HG03521 (cell line): Measurements from ENCODE around the gene SAMD1.
"Not testable (repeated sequence)": the region's sequence is repeated elsewhere in the genome, so short reads cannot be mapped to it uniquely, and the experiment has no call there.

Experiments
- ATAC-seq: cut with Tn5 transposase; IDR thresholded peaks from one replicate; pipeline ENCODE4 v1.9.1; 2021; ENCODE audit warnings: mild to moderate bottlenecking, moderate library complexity; ENCODE audit not compliant: unreplicated experiment

The SAMD1 gene

GRCh38 chr19:14061751-14062557, 28.6 kb downstream of the SAMD1 start, which contains the start of gene PALM3:
Gene PALM3 (minus strand): TSS chr19:14062076. CDS start chr19:14061980, 96 bp downstream.
- no peak for ATAC-seq

- no peak for ATAC-seq
These were observed 29.3 kb downstream of the SAMD1 start for GRCh38 chr19:14061081-14061749.

DNA sequence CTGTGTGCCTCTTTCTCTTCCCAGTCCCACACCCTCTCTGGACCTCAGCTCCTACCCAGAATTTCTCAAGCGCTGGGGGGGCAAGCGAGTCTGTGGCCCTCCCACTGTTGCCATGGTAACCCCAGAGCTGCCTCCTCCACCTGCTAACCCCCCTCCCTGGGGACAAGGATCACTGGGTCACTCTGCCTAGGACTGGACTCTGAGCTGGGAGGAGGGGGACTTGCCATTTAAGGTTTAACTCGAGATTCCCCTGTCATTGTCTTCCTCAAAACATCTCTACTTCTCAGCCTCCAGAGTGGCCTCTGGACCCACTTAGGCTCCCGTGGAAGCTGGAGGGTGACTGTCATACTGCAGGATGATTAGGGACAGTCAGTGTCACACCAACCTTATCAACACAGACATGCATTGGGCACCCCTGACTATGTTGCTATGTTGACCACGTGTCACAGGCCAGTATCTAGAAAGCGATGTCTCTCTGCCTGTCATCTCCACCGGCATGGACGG, 30.8 kb downstream of the SAMD1 start:
- ATAC-seq = no peak

DNA sequence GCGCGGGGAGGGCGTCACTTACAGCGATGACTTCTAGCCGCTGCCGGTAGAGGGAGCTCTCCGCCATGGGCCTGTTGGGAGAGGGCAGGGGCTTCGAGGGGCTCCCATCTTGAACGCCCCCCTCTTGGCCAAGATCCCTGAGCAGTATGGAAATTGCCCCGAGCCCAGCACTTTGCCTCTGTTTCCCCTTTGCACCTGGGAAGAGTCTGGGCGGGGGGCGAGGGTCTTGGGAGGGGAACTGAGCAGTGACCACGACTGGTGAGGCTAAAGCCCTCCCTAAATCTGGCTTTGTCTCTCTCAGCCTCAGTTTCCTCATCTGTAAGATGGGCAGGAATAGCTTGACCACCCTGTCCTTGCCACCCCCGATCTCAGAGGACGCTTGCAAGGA, 31.5 kb downstream of the SAMD1 start:
- no peak for ATAC-seq

DNA sequence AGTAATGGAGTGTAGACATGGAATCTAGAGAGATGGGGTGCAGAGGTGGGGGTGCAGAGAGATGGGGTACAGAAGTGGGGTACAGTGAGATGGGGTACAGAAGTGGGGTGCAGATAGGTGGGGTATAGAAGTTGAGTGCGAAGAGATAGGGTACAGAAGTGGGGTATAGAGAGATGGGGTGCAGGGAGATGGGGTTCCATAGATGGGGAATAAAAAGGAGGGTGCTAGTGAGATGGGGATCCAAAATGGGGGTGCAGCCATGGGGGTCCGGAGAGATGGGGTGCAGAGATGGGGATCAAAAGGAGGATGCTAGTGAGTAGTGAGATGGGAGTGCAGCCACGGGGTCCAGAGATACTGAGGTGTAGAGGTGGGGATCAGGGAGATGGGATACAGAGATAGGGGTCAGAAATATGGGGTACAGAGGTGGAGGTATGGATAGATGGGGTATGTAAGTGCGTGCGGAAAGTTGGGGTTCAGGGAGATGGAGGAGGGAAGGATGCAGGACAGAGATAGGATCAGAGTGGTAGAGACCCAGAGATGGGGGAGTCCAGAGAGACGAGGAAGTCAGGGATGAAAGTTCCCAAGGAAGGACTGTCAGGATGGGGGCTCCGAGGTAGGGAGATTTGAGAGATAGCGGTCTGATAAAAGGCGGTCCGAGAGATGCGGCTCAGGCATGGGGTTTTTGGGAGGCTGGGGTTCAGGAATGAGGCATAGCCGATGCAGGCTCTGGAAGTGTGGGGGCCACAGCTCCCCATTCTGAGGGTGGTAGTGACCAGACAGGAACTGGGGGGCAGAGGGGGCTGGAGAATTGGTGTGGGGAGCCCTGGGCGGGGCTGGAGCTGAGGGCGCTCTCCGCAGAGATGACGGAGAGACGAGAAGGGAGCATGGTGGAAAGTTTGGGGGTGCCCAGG, 32.1 kb downstream of the SAMD1 start:
- ATAC-seq = no peak

- no peak for ATAC-seq
These were observed 33.7 kb downstream of the SAMD1 start for GRCh38 chr19:14056741-14057356.

DNA sequence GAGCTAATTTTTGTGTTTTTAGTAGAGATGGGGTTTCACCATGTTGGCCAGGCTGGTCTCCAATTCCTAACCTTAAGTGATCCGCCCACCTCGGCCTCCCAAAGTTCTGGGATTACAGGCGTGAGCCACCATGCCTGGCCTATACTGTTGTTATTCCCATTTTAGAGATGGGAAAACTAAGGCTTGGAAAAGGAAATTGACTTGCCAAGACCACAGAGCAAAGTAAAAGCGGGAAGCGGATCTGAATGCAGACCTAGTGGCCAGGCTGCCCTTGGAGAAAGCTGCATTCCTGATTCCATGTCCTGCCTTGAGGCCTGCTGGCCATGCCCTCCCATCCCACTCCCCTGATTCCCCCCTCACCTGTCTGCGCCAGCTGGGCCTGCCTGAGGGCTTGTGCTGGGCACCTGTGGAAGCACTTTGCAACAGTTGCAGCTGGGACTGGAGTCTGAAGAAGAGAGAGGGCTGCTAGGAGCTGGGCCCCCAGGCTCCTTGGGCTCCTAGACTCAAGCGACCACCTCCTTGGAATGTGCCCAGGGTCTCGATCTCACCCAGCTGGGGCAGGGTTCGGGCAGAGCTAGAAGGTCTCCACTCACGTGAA, 34.4 kb downstream of the SAMD1 start:
- ATAC-seq = no peak

GRCh38 chr19:14055396-14055795, 35.2 kb downstream of the SAMD1 start:
- ATAC-seq = no peak

GRCh38 chr19:14054721-14055120, 35.8 kb downstream of the SAMD1 start:
- no peak for ATAC-seq

- no peak for ATAC-seq
These were observed 36.5 kb downstream of the SAMD1 start for GRCh38 chr19:14054099-14054498.

DNA sequence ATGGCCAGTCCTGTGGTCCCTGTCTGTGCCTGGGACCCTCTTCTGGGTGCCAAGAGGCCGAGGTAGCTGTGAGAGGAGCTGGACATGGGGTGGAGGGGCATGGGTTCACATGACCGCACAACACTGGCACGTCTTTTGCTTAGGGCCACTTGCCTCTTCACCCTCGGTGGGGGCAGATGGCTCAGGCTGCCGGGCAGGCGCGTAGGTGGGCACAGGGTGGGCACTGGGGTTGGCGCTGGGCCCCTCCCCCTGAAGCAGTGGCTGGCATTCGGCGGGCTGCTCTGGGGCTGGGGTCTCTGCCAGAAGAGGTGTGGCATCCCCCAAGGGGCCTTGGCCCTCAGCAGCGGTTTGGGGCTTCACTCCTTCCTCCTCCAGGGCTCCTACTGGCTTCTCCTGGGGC, 37.1 kb downstream of the SAMD1 start:
- ATAC-seq = no peak

GRCh38 chr19:14053032-14053431, 37.5 kb downstream of the SAMD1 start:
- no peak for ATAC-seq

DNA sequence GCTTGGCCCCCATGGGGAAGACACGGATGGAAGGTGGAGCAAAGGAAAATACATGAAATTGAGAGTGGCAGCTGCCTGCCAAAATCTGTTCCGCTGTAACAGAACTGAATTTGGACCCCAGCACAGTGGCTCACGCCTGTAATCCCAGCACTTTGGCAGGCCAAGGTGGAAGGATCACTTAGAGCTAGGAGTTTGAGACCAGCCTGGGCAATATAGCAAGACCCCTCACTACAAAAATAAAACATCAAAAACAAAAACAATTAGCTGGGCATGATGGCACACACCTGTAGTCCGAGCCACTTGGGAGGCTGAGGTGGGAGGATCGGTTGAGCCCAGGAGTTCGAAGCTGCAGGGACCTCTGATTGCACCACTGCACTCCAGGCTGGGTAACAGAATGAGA, 38.1 kb downstream of the SAMD1 start:
- ATAC-seq = no peak

GRCh38 chr19:14051980-14052379, 38.6 kb downstream of the SAMD1 start:
- ATAC-seq = no peak

GRCh38 chr19:14050961-14051360, 39.6 kb downstream of the SAMD1 start:
- ATAC-seq = not testable (repeated sequence)

DNA sequence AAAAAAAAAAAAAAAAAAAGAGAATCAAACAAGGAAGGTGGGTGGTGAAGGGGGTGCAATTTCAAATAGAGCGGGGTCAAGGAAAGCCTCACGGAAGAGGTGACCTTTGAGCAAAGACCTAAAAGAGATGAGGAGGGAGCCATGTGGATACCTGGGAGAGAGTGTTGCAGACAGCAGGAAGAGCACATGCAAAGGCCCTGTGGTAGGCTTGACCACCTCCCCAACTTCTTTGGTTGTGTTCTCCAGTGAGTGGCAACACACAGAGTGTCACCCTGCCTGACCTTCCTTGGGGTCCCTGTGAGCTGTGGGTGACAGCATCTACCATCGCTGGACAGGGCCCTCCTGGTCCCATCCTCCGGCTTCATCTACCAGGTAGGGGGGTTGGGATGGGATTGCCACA, 40.0 kb downstream of the SAMD1 start:
- ATAC-seq = no peak

- ATAC-seq = no peak
These were observed 42.0 kb downstream of the SAMD1 start for GRCh38 chr19:14048443-14049153.

DNA sequence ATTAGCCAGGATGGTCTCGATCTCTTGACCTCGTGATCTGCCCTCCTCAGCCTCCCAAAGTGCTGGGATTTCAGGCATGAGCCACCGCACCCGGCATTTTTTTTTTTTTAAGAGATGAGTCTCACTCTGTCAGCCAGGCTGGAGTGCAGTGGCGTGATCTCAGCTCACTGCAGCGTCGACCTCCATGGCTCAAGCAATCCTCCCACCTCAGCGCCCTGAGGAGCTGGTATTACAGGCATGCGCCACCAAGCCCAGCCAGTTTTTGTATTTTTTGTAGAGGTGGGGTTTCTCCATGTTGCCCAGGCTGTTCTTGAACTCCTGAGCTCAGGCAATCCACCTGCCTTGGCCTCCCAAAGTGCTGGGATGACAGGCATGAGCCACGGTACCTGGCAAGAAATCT, 42.7 kb downstream of the SAMD1 start:
- not testable (repeated sequence) for ATAC-seq
